Measurements from ENCODE around the gene DAB2IP.

The DAB2IP gene

DNA sequence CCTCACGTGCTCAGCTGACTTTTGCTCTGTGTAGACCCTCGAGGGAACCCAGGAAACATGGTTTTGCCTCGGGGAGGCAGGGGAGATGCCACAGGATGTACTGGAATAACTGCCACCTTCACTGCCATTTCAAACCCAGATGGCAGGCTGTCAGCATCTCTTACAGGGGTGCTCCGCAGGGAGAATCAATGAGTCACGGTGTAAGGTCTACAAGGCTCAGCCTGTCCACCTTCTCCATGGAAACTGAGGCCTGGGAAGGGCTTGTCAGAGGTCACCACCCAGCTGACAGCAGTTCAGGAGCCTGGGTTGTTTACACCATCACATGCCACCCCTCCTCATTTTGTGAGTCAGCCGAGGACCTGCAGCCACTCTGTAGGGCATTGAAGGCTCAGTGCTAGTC lies 30.8 kb downstream of the DAB2IP start:
- Histone ChIP-seq H3K9ac (ENCODE audit: low read depth, low read length) (no peak overlapping the region), H3K4me1 (ENCODE audit: control insufficient read depth, insufficient read depth, low read length) (peaks cover 3% of the 10 kb centered on the region), H3K9me3 (ENCODE audit: control insufficient read depth, insufficient read depth, low read length) (no peaks in the 10 kb centered on the region), H3K27me3 (ENCODE audit: control insufficient read depth, insufficient read depth, low read length) (no peaks in the 10 kb centered on the region), H3K36me3 (ENCODE audit: control insufficient read depth, insufficient read depth, low read length) (peaks cover 4% of the 10 kb centered on the region), H3K4me3 (ENCODE audit: low read depth, low read length) (no peak overlapping the region)

- no peaks in the 10 kb centered on the region for H3K27me3 ChIP-seq (ENCODE audit: control insufficient read depth, insufficient read depth, low read length)
- peaks cover 3% of the 10 kb centered on the region for H3K4me1 ChIP-seq (ENCODE audit: control insufficient read depth, insufficient read depth, low read length)
- H3K9ac ChIP-seq (ENCODE audit: low read depth, low read length), result no peak overlapping the region
- H3K36me3 ChIP-seq (ENCODE audit: control insufficient read depth, insufficient read depth, low read length), result peaks cover 4% of the 10 kb centered on the region
- H3K4me3 ChIP-seq (ENCODE audit: low read depth, low read length), result no peak overlapping the region
- H3K9me3 ChIP-seq (ENCODE audit: control insufficient read depth, insufficient read depth, low read length), result no peaks in the 10 kb centered on the region
Measured at GRCh38 chr9:121682926-121683515, 31.6 kb downstream of the DAB2IP start.

DNA sequence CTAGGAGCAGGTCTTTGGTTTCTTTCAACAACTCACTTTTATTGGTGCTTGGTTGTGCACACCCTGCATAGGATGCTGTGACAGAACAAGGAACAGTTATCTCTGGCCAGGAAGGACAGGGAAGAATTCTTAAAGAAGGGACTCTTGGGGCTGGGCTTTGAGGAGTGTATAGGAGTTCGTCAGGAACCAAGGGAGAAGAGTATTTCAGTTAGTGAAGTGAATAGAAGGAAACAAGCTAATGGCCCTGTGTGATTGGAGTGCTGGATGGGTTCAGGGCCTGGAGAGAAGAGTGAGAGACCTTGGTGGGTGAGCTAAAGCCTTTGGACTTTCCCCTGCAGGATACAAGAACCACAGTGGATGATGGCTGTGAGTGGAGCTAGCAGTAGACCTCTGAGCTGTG lies 32.2 kb downstream of the DAB2IP start:
- Histone ChIP-seq H3K4me1 (ENCODE audit: control insufficient read depth, insufficient read depth, low read length) (peaks cover 3% of the 10 kb centered on the region), H3K36me3 (ENCODE audit: control insufficient read depth, insufficient read depth, low read length) (peaks cover 4% of the 10 kb centered on the region), H3K9me3 (ENCODE audit: control insufficient read depth, insufficient read depth, low read length) (no peaks in the 10 kb centered on the region), H3K27me3 (ENCODE audit: control insufficient read depth, insufficient read depth, low read length) (no peaks in the 10 kb centered on the region), H3K4me3 (ENCODE audit: low read depth, low read length) (no peak overlapping the region), H3K9ac (ENCODE audit: low read depth, low read length) (no peak overlapping the region)

GRCh38 chr9:121684381-121685145 lies 33.1 kb downstream of the DAB2IP start:
- Histone ChIP-seq H3K4me1 (ENCODE audit: control insufficient read depth, insufficient read depth, low read length) (peaks cover 3% of the 10 kb centered on the region), H3K9me3 (ENCODE audit: control insufficient read depth, insufficient read depth, low read length) (no peaks in the 10 kb centered on the region), H3K27me3 (ENCODE audit: control insufficient read depth, insufficient read depth, low read length) (no peaks in the 10 kb centered on the region), H3K4me3 (ENCODE audit: low read depth, low read length) (no peak overlapping the region), H3K9ac (ENCODE audit: low read depth, low read length) (no peak overlapping the region), H3K36me3 (ENCODE audit: control insufficient read depth, insufficient read depth, low read length) (peaks cover 4% of the 10 kb centered on the region)

- no peaks in the 10 kb centered on the region for H3K27me3 ChIP-seq (ENCODE audit: control insufficient read depth, insufficient read depth, low read length)
- H3K36me3 ChIP-seq (ENCODE audit: control insufficient read depth, insufficient read depth, low read length), result peaks cover 4% of the 10 kb centered on the region
- H3K9me3 ChIP-seq (ENCODE audit: control insufficient read depth, insufficient read depth, low read length), result no peaks in the 10 kb centered on the region
- no peak overlapping the region for H3K9ac ChIP-seq (ENCODE audit: low read depth, low read length)
- H3K4me1 ChIP-seq (ENCODE audit: control insufficient read depth, insufficient read depth, low read length), result peaks cover 6% of the 10 kb centered on the region
- H3K4me3 ChIP-seq (ENCODE audit: low read depth, low read length), result no peak overlapping the region
Measured at GRCh38 chr9:121685146-121685794, 33.8 kb downstream of the DAB2IP start.

GRCh38 chr9:121685795-121686377 lies 34.5 kb downstream of the DAB2IP start:
- Histone ChIP-seq H3K9ac (ENCODE audit: low read depth, low read length) (no peak overlapping the region), H3K4me1 (ENCODE audit: control insufficient read depth, insufficient read depth, low read length) (peaks cover 6% of the 10 kb centered on the region), H3K4me3 (ENCODE audit: low read depth, low read length) (no peak overlapping the region), H3K27me3 (ENCODE audit: control insufficient read depth, insufficient read depth, low read length) (no peaks in the 10 kb centered on the region), H3K9me3 (ENCODE audit: control insufficient read depth, insufficient read depth, low read length) (no peaks in the 10 kb centered on the region), H3K36me3 (ENCODE audit: control insufficient read depth, insufficient read depth, low read length) (peaks cover 4% of the 10 kb centered on the region)

DNA sequence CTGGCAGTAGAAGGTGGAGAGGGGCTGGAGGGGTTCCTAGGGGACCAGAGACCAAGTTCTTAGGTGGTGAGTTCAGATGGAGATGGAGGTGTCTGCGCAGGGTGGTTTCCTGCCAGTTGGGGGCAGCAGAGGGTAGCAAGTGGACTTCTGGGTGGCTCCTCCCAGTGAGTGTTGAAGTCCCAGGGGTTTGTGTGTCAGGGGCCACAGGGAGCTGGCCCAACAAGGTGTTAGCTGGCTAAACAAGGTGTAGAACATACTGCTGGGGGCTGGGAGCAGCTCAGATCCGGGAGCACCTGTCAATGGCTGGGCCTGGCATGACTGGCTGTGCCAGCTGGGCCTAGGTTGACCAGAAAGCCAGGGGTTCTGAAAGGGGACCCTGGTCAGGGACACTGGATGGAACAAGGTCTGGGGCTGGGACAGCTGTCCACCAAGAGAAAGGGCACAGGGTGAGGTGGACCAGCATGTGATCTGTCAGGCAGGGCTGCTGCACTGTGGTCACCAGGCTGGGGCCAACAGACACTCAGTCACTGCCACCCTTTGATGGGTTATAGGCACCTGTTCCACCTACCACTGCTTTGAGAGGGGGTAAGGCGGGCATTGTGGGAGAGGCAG lies 35.6 kb downstream of the DAB2IP start:
- Histone ChIP-seq H3K9me3 (ENCODE audit: control insufficient read depth, insufficient read depth, low read length) (no peaks in the 10 kb centered on the region), H3K4me1 (ENCODE audit: control insufficient read depth, insufficient read depth, low read length) (peaks cover 6% of the 10 kb centered on the region), H3K9ac (ENCODE audit: low read depth, low read length) (no peak overlapping the region), H3K27me3 (ENCODE audit: control insufficient read depth, insufficient read depth, low read length) (peaks cover 3% of the 10 kb centered on the region), H3K36me3 (ENCODE audit: control insufficient read depth, insufficient read depth, low read length) (no peaks in the 10 kb centered on the region), H3K4me3 (ENCODE audit: low read depth, low read length) (no peak overlapping the region)

DNA sequence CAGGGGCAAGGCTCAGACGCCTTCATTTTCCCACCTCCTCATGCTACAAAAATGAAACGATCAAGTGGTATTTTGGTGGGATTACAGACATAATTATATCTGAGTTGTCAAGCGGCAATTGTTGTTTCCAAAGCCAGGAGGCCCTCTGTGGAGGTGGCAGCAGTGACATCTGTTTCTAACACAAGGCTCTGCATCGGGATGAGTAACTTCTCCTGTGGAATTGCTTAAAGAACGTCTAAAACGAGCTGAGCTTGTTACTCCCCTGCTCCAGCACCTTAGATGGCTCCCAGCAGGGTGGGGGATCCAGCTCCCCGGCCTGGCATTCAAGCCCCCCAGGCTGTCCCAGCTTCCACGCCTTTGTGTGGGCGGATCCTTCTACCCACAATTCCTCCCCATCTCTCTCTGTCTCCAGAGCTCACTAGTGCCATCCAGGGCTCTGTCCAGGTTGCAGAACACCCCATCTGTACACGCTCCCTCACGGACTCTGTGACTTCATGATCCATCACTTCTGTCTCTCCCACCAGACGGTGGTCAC lies 36.8 kb downstream of the DAB2IP start:
- no peaks in the 10 kb centered on the region for H3K36me3 ChIP-seq (ENCODE audit: control insufficient read depth, insufficient read depth, low read length)
- H3K4me3 ChIP-seq (ENCODE audit: low read depth, low read length), result no peak overlapping the region
- H3K4me1 ChIP-seq (ENCODE audit: control insufficient read depth, insufficient read depth, low read length), result peaks cover 9% of the 10 kb centered on the region
- peaks cover 7% of the 10 kb centered on the region for H3K27me3 ChIP-seq (ENCODE audit: control insufficient read depth, insufficient read depth, low read length)
- H3K9ac ChIP-seq (ENCODE audit: low read depth, low read length), result no peak overlapping the region
- H3K9me3 ChIP-seq (ENCODE audit: control insufficient read depth, insufficient read depth, low read length), result no peaks in the 10 kb centered on the region

GRCh38 chr9:121688681-121689080 lies 37.2 kb downstream of the DAB2IP start:
- Histone ChIP-seq H3K4me3 (ENCODE audit: low read depth, low read length) (no peak overlapping the region), H3K27me3 (ENCODE audit: control insufficient read depth, insufficient read depth, low read length) (peaks cover 7% of the 10 kb centered on the region), H3K36me3 (ENCODE audit: control insufficient read depth, insufficient read depth, low read length) (no peaks in the 10 kb centered on the region), H3K4me1 (ENCODE audit: control insufficient read depth, insufficient read depth, low read length) (peaks cover 9% of the 10 kb centered on the region), H3K9me3 (ENCODE audit: control insufficient read depth, insufficient read depth, low read length) (no peaks in the 10 kb centered on the region), H3K9ac (ENCODE audit: low read depth, low read length) (no peak overlapping the region)

- H3K4me1 ChIP-seq (ENCODE audit: control insufficient read depth, insufficient read depth, low read length), result peaks cover 6% of the 10 kb centered on the region
- peaks cover 7% of the 10 kb centered on the region for H3K27me3 ChIP-seq (ENCODE audit: control insufficient read depth, insufficient read depth, low read length)
- no peaks in the 10 kb centered on the region for H3K36me3 ChIP-seq (ENCODE audit: control insufficient read depth, insufficient read depth, low read length)
- no peak overlapping the region for H3K4me3 ChIP-seq (ENCODE audit: low read depth, low read length)
- H3K9me3 ChIP-seq (ENCODE audit: control insufficient read depth, insufficient read depth, low read length), result no peaks in the 10 kb centered on the region
- H3K9ac ChIP-seq (ENCODE audit: low read depth, low read length), result no peak overlapping the region
Measured at GRCh38 chr9:121689461-121690157, 38.2 kb downstream of the DAB2IP start.

DNA sequence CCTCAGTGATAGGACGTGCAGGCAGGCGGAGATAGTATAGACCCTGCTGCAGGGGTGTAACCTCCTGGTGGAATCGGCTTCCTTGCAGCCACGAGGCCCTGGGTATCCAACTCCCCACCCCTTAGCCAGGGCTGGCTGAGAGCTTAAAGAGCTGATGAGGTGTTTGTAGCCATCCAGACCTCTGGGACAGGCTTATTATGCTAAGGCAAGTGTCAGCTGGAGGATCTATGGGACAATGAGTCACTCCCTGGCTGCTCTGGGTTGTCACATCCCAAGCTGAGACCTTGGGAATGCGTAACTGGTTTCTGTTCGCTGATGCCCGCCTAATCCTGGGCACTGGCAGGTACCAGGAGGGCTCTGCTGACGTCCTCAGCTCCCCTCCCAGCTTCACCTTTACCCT lies 38.9 kb downstream of the DAB2IP start:
- Histone ChIP-seq H3K9me3 (ENCODE audit: control insufficient read depth, insufficient read depth, low read length) (no peaks in the 10 kb centered on the region), H3K27me3 (ENCODE audit: control insufficient read depth, insufficient read depth, low read length) (peaks cover 7% of the 10 kb centered on the region), H3K9ac (ENCODE audit: low read depth, low read length) (no peak overlapping the region), H3K4me3 (ENCODE audit: low read depth, low read length) (no peak overlapping the region), H3K36me3 (ENCODE audit: control insufficient read depth, insufficient read depth, low read length) (no peaks in the 10 kb centered on the region), H3K4me1 (ENCODE audit: control insufficient read depth, insufficient read depth, low read length) (peaks cover 9% of the 10 kb centered on the region)
